Keratinocyte (primary cell): ENCODE measurements around the gene SLC29A2.

Experiments used
- EZH2 ChIP-seq: IDR thresholded peaks from one replicate; pipeline ENCODE4 v1.6.1; 2012; ENCODE audit warnings: inconsistent platforms, mild to moderate bottlenecking, low read length, moderate library complexity
- TF ChIP-seq, protein P1 (sequence below), 3 experiments: IDR thresholded peaks in 1 of 3; conservative IDR thresholded peaks in 1 of 3; optimal IDR thresholded peaks in 1 of 3; 2 replicates in 2 of 3; 3 replicates in 1 of 3; pipeline versions ENCODE3 to v1.5.1; 2011; ENCODE audit warnings: low read length in 3 of 3, mild to moderate bottlenecking in 3 of 3, moderate library complexity in 2 of 3, control low read depth in 1 of 3, inconsistent platforms in 1 of 3; ENCODE audit not compliant: insufficient read depth in 2 of 3; ENCODE audit errors: extremely low read depth in 1 of 3

GRCh38 chr11:66338276-66339161, 33.0 kb downstream of the SLC29A2 start:
- TF ChIP-seq, protein P1, sequence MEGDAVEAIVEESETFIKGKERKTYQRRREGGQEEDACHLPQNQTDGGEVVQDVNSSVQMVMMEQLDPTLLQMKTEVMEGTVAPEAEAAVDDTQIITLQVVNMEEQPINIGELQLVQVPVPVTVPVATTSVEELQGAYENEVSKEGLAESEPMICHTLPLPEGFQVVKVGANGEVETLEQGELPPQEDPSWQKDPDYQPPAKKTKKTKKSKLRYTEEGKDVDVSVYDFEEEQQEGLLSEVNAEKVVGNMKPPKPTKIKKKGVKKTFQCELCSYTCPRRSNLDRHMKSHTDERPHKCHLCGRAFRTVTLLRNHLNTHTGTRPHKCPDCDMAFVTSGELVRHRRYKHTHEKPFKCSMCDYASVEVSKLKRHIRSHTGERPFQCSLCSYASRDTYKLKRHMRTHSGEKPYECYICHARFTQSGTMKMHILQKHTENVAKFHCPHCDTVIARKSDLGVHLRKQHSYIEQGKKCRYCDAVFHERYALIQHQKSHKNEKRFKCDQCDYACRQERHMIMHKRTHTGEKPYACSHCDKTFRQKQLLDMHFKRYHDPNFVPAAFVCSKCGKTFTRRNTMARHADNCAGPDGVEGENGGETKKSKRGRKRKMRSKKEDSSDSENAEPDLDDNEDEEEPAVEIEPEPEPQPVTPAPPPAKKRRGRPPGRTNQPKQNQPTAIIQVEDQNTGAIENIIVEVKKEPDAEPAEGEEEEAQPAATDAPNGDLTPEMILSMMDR (optimal IDR thresholded peaks at IDR 0.05 in 1 of 3, IDR thresholded peaks at IDR 0.05 in 1 of 3, conservative IDR thresholded peaks at IDR 0.05 in 1 of 3; ENCODE audit: extremely low read depth in 1 of 3, insufficient read depth in 2 of 3, low read length in 3 of 3) = peak in 1 of 3 experiments; percentile 16
- no peak for TF ChIP-seq EZH2
